ENCODE data around the gene SSTR4. TPM values are rescaled to one million over a fixed set of nuclear protein-coding genes. Genes with fewer than 3 reads are reported as not detected.

The SSTR4 gene
- total and polyA plus RNA-seq, 2 experiments from 2014 or later: not detected

- Histone ChIP-seq H3K4me3 (no peak overlapping the region), H3K36me3 (no peaks in the 10 kb centered on the region), H3K27me3 (peaks cover 4% of the 10 kb centered on the region), H3K27ac (no peak overlapping the region), H3K4me1 (ENCODE audit: low read depth) (peaks cover 10% of the 10 kb centered on the region), H3K9me3 (ENCODE audit: low read depth) (no peaks in the 10 kb centered on the region)
- no peak for TF ChIP-seq CTCF (IDR thresholded peaks at IDR 0.05; ENCODE audit: low read depth, low read length)
- peak in 1 of 2 donors; percentile 73 for DNase-seq (ENCODE audit: low read depth in 1 of 2, low spot score in 1 of 2)
Measured at GRCh38 chr20:23005776-23006175, 29.3 kb upstream of the SSTR4 start.

GRCh38 chr20:23007462-23007861, 27.6 kb upstream of the SSTR4 start:
- TF ChIP-seq CTCF (IDR thresholded peaks at IDR 0.05; ENCODE audit: low read depth, low read length): no peak
- H3K4me1 ChIP-seq (ENCODE audit: low read depth): peaks cover 17% of the 10 kb centered on the region
- DNase-seq (ENCODE audit: low read depth in 1 of 2, low spot score in 1 of 2): no peak

GRCh38 chr20:23007886-23008655, 27.0 kb upstream of the SSTR4 start:
- H3K4me1 ChIP-seq (ENCODE audit: low read depth): peaks cover 17% of the 10 kb centered on the region
- H3K27me3 ChIP-seq: peaks cover 4% of the 10 kb centered on the region
- H3K9me3 ChIP-seq (ENCODE audit: low read depth): no peaks in the 10 kb centered on the region
- TF ChIP-seq CTCF (IDR thresholded peaks at IDR 0.05; ENCODE audit: low read depth, low read length): no peak
- no peak overlapping the region for H3K27ac ChIP-seq
- no peaks in the 10 kb centered on the region for H3K36me3 ChIP-seq
- no peak for DNase-seq (ENCODE audit: low read depth in 1 of 2, low spot score in 1 of 2)
- no peak overlapping the region for H3K4me3 ChIP-seq

More at GRCh38 chr20:23007462-23007861, 27.6 kb upstream of the SSTR4 start:
- peaks cover 4% of the 10 kb centered on the region for H3K27me3 ChIP-seq
- H3K4me3 ChIP-seq: no peak overlapping the region
- no peaks in the 10 kb centered on the region for H3K9me3 ChIP-seq (ENCODE audit: low read depth)
- no peaks in the 10 kb centered on the region for H3K36me3 ChIP-seq
- H3K27ac ChIP-seq: no peak overlapping the region

- TF ChIP-seq CTCF (IDR thresholded peaks at IDR 0.05; ENCODE audit: low read depth, low read length): no peak
- Histone ChIP-seq H3K9me3 (ENCODE audit: low read depth) (no peaks in the 10 kb centered on the region), H3K4me1 (ENCODE audit: low read depth) (peaks cover 17% of the 10 kb centered on the region), H3K27me3 (peaks cover 4% of the 10 kb centered on the region), H3K27ac (no peak overlapping the region), H3K4me3 (no peak overlapping the region), H3K36me3 (no peaks in the 10 kb centered on the region)
- DNase-seq (ENCODE audit: low read depth in 1 of 2, low spot score in 1 of 2): no peak
Measured at GRCh38 chr20:23008667-23009066, 26.4 kb upstream of the SSTR4 start.

GRCh38 chr20:23009636-23010035, 25.5 kb upstream of the SSTR4 start:
- Histone ChIP-seq H3K27ac (no peak overlapping the region), H3K4me1 (ENCODE audit: low read depth) (peaks cover 17% of the 10 kb centered on the region), H3K4me3 (no peak overlapping the region), H3K36me3 (no peaks in the 10 kb centered on the region), H3K27me3 (no peaks in the 10 kb centered on the region), H3K9me3 (ENCODE audit: low read depth) (no peaks in the 10 kb centered on the region)
- DNase-seq (ENCODE audit: low read depth in 1 of 2, low spot score in 1 of 2): peak in 1 of 2 donors; percentile 10
- TF ChIP-seq CTCF (IDR thresholded peaks at IDR 0.05; ENCODE audit: low read depth, low read length): no peak

Data from cardiac muscle cell (in vitro differentiated cells and primary cell).